Measurements from ENCODE around the gene CLIP1.

GRCh38 chr12:122454739-122455138 is 32.3 kb upstream of the CLIP1 start:
- TF ChIP-seq POLR2A (IDR thresholded peaks at IDR 0.05) (no peak), CTCF (IDR thresholded peaks at IDR 0.05) (no peak)
